Loucy (cell line): Measurements from ENCODE around the gene CCND1.

Experiments
- H2AFZ ChIP-seq: fragments of 200-600 bp; sonication (generic); 2 replicates; pipeline ENCODE4 v1.6.0; 2016; ENCODE audit warnings: antibody characterized with exemption, mild to moderate bottlenecking, low read length, moderate library complexity
- H3F3A ChIP-seq: fragments of 200-600 bp; 2 replicates; pipeline ENCODE4 v1.6.0; 2016; ENCODE audit warnings: antibody characterized with exemption, low read depth, mild to moderate bottlenecking
- H3K27me3 ChIP-seq: fragments of 200-600 bp; sonication (generic); 2 replicates; pipeline ENCODE4 v1.6.1; 2014; ENCODE audit warnings: low read length, mild to moderate bottlenecking; ENCODE audit not compliant: insufficient read depth, poor library complexity, severe bottlenecking
- H3K36me3 ChIP-seq: fragments of 200-600 bp; sonication (generic); 2 replicates; pipeline ENCODE4 v1.6.1; 2016; ENCODE audit warnings: low read length; ENCODE audit not compliant: insufficient read depth
- H3K4me1 ChIP-seq: fragments of 200-600 bp; sonication (generic); 2 replicates; pipeline ENCODE4 v1.5.1; 2014; ENCODE audit warnings: low read length, mild to moderate bottlenecking; ENCODE audit not compliant: insufficient read depth, poor library complexity, severe bottlenecking
- H3K4me2 ChIP-seq: fragments of 200-600 bp; sonication (generic); 2 replicates; pipeline ENCODE4 v1.6.0; 2014; ENCODE audit warnings: antibody characterized with exemption, low read length, low read depth, mild to moderate bottlenecking; ENCODE audit not compliant: poor library complexity, severe bottlenecking
- H3K4me3 ChIP-seq: fragments of 200-600 bp; sonication (generic); 2 replicates; pipeline ENCODE4 v1.5.1; 2014; ENCODE audit warnings: low read length, mild to moderate bottlenecking, mixed read lengths; ENCODE audit not compliant: poor library complexity, severe bottlenecking
- H3K79me2 ChIP-seq: fragments of 200-600 bp; sonication (generic); 2 replicates; pipeline ENCODE4 v1.6.1; 2014; ENCODE audit warnings: low read length; ENCODE audit not compliant: insufficient read depth
- H3K9ac ChIP-seq: fragments of 200-600 bp; sonication (generic); 2 replicates; pipeline ENCODE4 v1.6.0; 2014; ENCODE audit warnings: mild to moderate bottlenecking, low read depth, low read length, moderate library complexity; ENCODE audit not compliant: poor library complexity, severe bottlenecking
- H3K9me2 ChIP-seq: fragments of 200-600 bp; sonication (generic); replicated peaks from 2 replicates; pipeline ENCODE4 v1.6.1; 2016; ENCODE audit warnings: low read depth, low read length, mixed read lengths
- H3K9me3 ChIP-seq: fragments of 200-600 bp; sonication (generic); 2 replicates; pipeline ENCODE4 v1.6.1; 2014; ENCODE audit warnings: mild to moderate bottlenecking, antibody characterized with exemption, low read length, low read depth; ENCODE audit not compliant: insufficient read depth
- H4K20me1 ChIP-seq: fragments of 200-600 bp; sonication (generic); 2 replicates; pipeline ENCODE4 v1.6.0; 2014; ENCODE audit warnings: antibody characterized with exemption, low read length, mild to moderate bottlenecking; ENCODE audit not compliant: insufficient read depth, poor library complexity, severe bottlenecking
- EZH2phosphoT487 ChIP-seq: fragments of 200-600 bp; IDR thresholded peaks from 2 replicates; pipeline ENCODE4 v1.6.1; 2018; ENCODE audit warnings: antibody characterized with exemption, mild to moderate bottlenecking, moderate library complexity, borderline replicate concordance
- TF ChIP-seq, protein P1 (sequence below): fragments of 200-600 bp; sonication (generic); conservative IDR thresholded peaks from 2 replicates; pipeline ENCODE4 v1.5.1; 2014; ENCODE audit warnings: mild to moderate bottlenecking, antibody characterized with exemption, low read length

Gene CCND1

GRCh38 chr11:69594481-69594880 is 46.5 kb upstream of the CCND1 start:
- H3K9me2 ChIP-seq, result no peaks in the 10 kb centered on the region
- no peaks in the 10 kb centered on the region for H3K4me1 ChIP-seq
- no peak overlapping the region for H3K4me3 ChIP-seq
- H3F3A ChIP-seq, result no peaks in the 10 kb centered on the region
- H3K79me2 ChIP-seq, result no peaks in the 10 kb centered on the region
- no peaks in the 10 kb centered on the region for H3K9me3 ChIP-seq
- no peak for TF ChIP-seq EZH2phosphoT487
- TF ChIP-seq, protein P1, sequence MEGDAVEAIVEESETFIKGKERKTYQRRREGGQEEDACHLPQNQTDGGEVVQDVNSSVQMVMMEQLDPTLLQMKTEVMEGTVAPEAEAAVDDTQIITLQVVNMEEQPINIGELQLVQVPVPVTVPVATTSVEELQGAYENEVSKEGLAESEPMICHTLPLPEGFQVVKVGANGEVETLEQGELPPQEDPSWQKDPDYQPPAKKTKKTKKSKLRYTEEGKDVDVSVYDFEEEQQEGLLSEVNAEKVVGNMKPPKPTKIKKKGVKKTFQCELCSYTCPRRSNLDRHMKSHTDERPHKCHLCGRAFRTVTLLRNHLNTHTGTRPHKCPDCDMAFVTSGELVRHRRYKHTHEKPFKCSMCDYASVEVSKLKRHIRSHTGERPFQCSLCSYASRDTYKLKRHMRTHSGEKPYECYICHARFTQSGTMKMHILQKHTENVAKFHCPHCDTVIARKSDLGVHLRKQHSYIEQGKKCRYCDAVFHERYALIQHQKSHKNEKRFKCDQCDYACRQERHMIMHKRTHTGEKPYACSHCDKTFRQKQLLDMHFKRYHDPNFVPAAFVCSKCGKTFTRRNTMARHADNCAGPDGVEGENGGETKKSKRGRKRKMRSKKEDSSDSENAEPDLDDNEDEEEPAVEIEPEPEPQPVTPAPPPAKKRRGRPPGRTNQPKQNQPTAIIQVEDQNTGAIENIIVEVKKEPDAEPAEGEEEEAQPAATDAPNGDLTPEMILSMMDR, result no peak
- H4K20me1 ChIP-seq, result no peaks in the 10 kb centered on the region
- H3K9ac ChIP-seq, result no peak overlapping the region
- no peak overlapping the region for H2AFZ ChIP-seq
- H3K27me3 ChIP-seq, result no peaks in the 10 kb centered on the region
- no peak overlapping the region for H3K4me2 ChIP-seq
- H3K36me3 ChIP-seq, result no peaks in the 10 kb centered on the region

DNA sequence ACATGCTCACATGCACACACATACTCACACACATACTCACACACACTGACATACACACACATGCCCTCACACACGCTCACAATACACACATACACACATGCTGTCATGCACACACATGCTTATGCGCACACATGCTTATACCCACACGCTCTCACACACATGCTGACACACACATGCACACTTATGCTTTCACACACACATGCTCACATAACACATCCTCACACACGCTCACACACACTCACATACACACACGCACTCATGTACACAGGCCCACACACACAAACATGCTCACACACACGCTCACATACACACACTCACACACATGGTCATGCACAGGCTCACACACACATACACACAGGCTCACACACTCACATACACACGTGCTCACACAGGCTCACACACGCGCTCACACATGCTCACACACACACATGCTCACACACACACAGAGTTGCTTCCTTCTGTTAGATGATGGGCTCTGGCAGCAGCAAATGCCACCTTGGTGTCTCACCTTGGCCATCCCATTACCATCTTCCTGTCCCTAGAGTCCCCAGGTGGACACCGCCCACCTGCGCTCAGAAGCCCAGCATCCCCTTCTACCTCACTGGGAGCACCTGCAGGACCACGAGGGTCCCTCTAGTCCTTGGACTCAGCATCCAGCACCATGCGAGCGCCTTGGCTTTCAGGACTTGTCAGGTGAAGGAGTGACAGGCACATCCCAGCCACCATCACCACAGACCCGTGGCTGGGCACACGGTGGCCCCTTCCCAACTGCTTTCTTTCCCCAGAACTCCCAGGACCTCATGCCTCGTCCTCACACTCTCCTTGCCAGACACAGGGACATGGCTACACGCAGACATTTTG is 44.9 kb upstream of the CCND1 start:
- H3K9me2 ChIP-seq, result no peaks in the 10 kb centered on the region
- H2AFZ ChIP-seq, result no peak overlapping the region
- H3K4me1 ChIP-seq, result no peaks in the 10 kb centered on the region
- no peaks in the 10 kb centered on the region for H3K9me3 ChIP-seq
- H4K20me1 ChIP-seq, result no peaks in the 10 kb centered on the region
- TF ChIP-seq EZH2phosphoT487, result no peak
- TF ChIP-seq, protein P1, result no peak
- H3F3A ChIP-seq, result no peaks in the 10 kb centered on the region
- H3K36me3 ChIP-seq, result no peaks in the 10 kb centered on the region
- no peak overlapping the region for H3K4me2 ChIP-seq
- no peak overlapping the region for H3K9ac ChIP-seq
- no peaks in the 10 kb centered on the region for H3K27me3 ChIP-seq
- H3K4me3 ChIP-seq, result no peak overlapping the region
- no peaks in the 10 kb centered on the region for H3K79me2 ChIP-seq

- H3K9me3 ChIP-seq, result no peaks in the 10 kb centered on the region
- no peak overlapping the region for H3K4me2 ChIP-seq
- H3K9ac ChIP-seq, result no peak overlapping the region
- TF ChIP-seq, protein P1, result peak; percentile 54
- no peak for TF ChIP-seq EZH2phosphoT487
- H3K4me3 ChIP-seq, result no peak overlapping the region
- no peaks in the 10 kb centered on the region for H3K79me2 ChIP-seq
- no peaks in the 10 kb centered on the region for H3K36me3 ChIP-seq
- no peaks in the 10 kb centered on the region for H3F3A ChIP-seq
- H4K20me1 ChIP-seq, result no peaks in the 10 kb centered on the region
- no peaks in the 10 kb centered on the region for H3K27me3 ChIP-seq
- H3K4me1 ChIP-seq, result no peaks in the 10 kb centered on the region
- H2AFZ ChIP-seq, result no peak overlapping the region
- no peaks in the 10 kb centered on the region for H3K9me2 ChIP-seq
These were observed 42.8 kb upstream of the CCND1 start for GRCh38 chr11:69598147-69598546.
